HepG2 (cell line): Measurements from ENCODE around the gene G6PC3. TPM values are rescaled to one million over a fixed set of nuclear protein-coding genes. Genes with fewer than 3 reads are reported as not detected.

Experiments
- EEA1 ChIP-seq: sonication (generic); formaldehyde crosslinking; IDR thresholded peaks from 2 replicates; pipeline ENCODE4 v1.5.1; 2020; ENCODE audit warnings: mild to moderate bottlenecking, missing genetic modification reagents, borderline replicate concordance
- ELF3 ChIP-seq: IDR thresholded peaks from 2 replicates; pipeline ENCODE4 v1.6.1; 2016; ENCODE audit warnings: missing genetic modification reagents, missing compliant biosample characterization
- HCFC1 ChIP-seq: fragments of 150-350 bp; IDR thresholded peaks from 2 replicates; pipeline ENCODE4 v1.6.1; 2014; ENCODE audit warnings: low read depth, low read length
- KDM5A ChIP-seq: fragments of 200-600 bp; sonication (generic); IDR thresholded peaks from 2 replicates; pipeline ENCODE4 v1.7.0; 2018; ENCODE audit warnings: antibody characterized with exemption, mild to moderate bottlenecking, low read length, borderline replicate concordance
- NR2C2 ChIP-seq: sonication (generic); formaldehyde crosslinking; IDR thresholded peaks from 2 replicates; pipeline ENCODE4 v1.4.0; 2020; ENCODE audit warnings: missing genetic modification reagents, mild to moderate bottlenecking, moderate library complexity, borderline replicate concordance
- RAD21 ChIP-seq: fragments of 450-650 bp; formaldehyde crosslinking; IDR thresholded peaks from 2 replicates; pipeline ENCODE4 v1.5.0; 2020; ENCODE audit warnings: mild to moderate bottlenecking
- SALL1 ChIP-seq: sonication (generic); formaldehyde crosslinking; IDR thresholded peaks from 2 replicates; pipeline ENCODE4 v1.8.0; 2022; ENCODE audit warnings: mild to moderate bottlenecking, missing genetic modification reagents
- ZNF274 ChIP-seq: sonication (generic); formaldehyde crosslinking; IDR thresholded peaks from 2 replicates; pipeline ENCODE4 v1.5.1; 2020; ENCODE audit warnings: mild to moderate bottlenecking, missing genetic modification reagents
- ZNF629 ChIP-seq: sonication (generic); formaldehyde crosslinking; conservative IDR thresholded peaks from 2 replicates; pipeline ENCODE4 v1.5.0; 2020; ENCODE audit warnings: missing genetic modification reagents
- ZNF772 ChIP-seq: sonication (generic); formaldehyde crosslinking; IDR thresholded peaks from 2 replicates; pipeline ENCODE4 v1.5.0; 2020; ENCODE audit warnings: mild to moderate bottlenecking, missing genetic modification reagents
- ZZZ3 ChIP-seq: sonication (generic); formaldehyde crosslinking; IDR thresholded peaks from 2 replicates; pipeline ENCODE4 v1.4.0; 2020; ENCODE audit warnings: missing genetic modification reagents, mild to moderate bottlenecking, borderline replicate concordance
- polyA plus RNA-seq, 8 experiments: library from polyadenylated mRNA; depleted of rRNA in 3 of 8; stranded (reverse) in 7 of 8; unstranded in 1 of 8; fragments of >200 nt; fragmentation: Illumina TruSeq in 4 of 8; extraction: Trizol in 4 of 8; gene quantifications; 2 replicates each; pipeline versions ENCODE4 v1.2.1 to v1.2.3, GENCODE V29; 2011 to 2016; ENCODE audit warnings: low read depth in 4 of 8, missing spikeins in 1 of 8, mixed read lengths in 1 of 8; ENCODE audit not compliant: insufficient read depth in 1 of 8
- total RNA-seq, 5 experiments: library from RNA; depleted of rRNA; stranded (reverse); fragments of >200 nt; fragmentation: Illumina TruSeq; extraction: Trizol; gene quantifications; 2 replicates each; pipeline ENCODE4 v1.2.3, GENCODE V29; 2016; ENCODE audit warnings: low read depth in 1 of 5
- TF ChIP-seq, protein P1 (sequence below): sonication (generic); formaldehyde crosslinking; IDR thresholded peaks from 2 replicates; pipeline ENCODE4 v1.4.0; 2020; ENCODE audit warnings: missing genetic modification reagents, borderline replicate concordance
- TF ChIP-seq, protein P2 (sequence below): fragments of 450-650 bp; IDR thresholded peaks from 2 replicates; pipeline ENCODE4 v1.6.1; 2016
- TF ChIP-seq, protein P3 (sequence below): sonication (generic); formaldehyde crosslinking; IDR thresholded peaks from 2 replicates; pipeline ENCODE4 v1.4.0; 2020; ENCODE audit warnings: missing genetic modification reagents

Gene G6PC3
- total and polyA plus RNA-seq, 2 of the 13 experiments (the other 11 are each of a cell fraction or from before 2014, with no cell fraction given) = 38.5 to 75.8 TPM

DNA sequence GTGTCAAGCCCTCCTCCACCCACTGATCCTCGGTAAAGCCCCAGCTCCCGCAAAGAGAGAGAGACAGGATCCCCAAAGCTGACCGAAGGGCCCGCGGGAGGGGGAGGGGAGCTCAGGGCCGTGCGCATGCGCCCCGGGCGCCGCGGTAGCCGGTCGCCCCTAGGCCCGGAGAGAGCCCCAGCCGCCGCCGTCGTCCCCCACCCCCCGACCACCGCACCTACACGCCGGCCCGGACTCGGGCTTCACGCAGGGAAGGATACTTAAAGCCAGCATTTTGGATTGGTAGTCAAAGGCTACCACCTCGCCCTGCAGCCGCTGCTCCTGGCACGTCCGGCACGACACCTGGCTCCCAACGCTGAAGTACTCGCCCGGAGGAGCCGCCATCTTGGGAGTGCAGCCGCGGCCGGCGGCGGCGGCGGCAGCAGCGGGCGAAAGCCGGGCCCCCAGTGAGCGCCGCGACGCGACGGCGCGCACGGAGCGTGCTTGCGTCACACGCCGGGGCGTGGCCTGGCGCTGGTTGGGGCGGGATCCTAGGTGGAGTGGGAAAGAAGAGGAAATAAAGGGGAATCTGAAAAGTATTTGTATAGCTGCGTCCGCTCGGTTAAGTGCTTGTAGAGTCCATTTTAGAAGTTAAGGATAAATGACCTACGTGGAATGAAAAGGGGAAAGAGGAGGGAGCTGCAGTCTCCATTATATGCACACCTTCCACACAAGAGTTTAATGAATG is 4.2 kb upstream of the G6PC3 start, which contains the start of gene LSM12 (continued):
- TF ChIP-seq, protein P1, sequence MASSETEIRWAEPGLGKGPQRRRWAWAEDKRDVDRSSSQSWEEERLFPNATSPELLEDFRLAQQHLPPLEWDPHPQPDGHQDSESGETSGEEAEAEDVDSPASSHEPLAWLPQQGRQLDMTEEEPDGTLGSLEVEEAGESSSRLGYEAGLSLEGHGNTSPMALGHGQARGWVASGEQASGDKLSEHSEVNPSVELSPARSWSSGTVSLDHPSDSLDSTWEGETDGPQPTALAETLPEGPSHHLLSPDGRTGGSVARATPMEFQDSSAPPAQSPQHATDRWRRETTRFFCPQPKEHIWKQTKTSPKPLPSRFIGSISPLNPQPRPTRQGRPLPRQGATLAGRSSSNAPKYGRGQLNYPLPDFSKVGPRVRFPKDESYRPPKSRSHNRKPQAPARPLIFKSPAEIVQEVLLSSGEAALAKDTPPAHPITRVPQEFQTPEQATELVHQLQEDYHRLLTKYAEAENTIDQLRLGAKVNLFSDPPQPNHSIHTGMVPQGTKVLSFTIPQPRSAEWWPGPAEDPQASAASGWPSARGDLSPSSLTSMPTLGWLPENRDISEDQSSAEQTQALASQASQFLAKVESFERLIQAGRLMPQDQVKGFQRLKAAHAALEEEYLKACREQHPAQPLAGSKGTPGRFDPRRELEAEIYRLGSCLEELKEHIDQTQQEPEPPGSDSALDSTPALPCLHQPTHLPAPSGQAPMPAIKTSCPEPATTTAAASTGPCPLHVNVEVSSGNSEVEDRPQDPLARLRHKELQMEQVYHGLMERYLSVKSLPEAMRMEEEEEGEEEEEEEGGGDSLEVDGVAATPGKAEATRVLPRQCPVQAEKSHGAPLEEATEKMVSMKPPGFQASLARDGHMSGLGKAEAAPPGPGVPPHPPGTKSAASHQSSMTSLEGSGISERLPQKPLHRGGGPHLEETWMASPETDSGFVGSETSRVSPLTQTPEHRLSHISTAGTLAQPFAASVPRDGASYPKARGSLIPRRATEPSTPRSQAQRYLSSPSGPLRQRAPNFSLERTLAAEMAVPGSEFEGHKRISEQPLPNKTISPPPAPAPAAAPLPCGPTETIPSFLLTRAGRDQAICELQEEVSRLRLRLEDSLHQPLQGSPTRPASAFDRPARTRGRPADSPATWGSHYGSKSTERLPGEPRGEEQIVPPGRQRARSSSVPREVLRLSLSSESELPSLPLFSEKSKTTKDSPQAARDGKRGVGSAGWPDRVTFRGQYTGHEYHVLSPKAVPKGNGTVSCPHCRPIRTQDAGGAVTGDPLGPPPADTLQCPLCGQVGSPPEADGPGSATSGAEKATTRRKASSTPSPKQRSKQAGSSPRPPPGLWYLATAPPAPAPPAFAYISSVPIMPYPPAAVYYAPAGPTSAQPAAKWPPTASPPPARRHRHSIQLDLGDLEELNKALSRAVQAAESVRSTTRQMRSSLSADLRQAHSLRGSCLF = no peak
- TF ChIP-seq HCFC1 = peak; percentile 16; the same call in 1 of the 2 replicates
- TF ChIP-seq NR2C2 (CRISPR knock-in tag) = peak; percentile 89
- TF ChIP-seq EEA1 (CRISPR knock-in tag) = 0 out of 2 replicates have a peak, but pooled peaks have one; percentile 24
- TF ChIP-seq ELF3 = peak; percentile 88
- TF ChIP-seq KDM5A = peak; percentile 88; the same call in 1 of the 2 replicates
- TF ChIP-seq RAD21 (CRISPR knock-in tag) = peak; percentile 75
- peak; percentile 75; the same call in 1 of the 2 replicates for TF ChIP-seq ZZZ3 (CRISPR knock-in tag)
- peak; percentile 46 for TF ChIP-seq SALL1
- TF ChIP-seq, protein P2, sequence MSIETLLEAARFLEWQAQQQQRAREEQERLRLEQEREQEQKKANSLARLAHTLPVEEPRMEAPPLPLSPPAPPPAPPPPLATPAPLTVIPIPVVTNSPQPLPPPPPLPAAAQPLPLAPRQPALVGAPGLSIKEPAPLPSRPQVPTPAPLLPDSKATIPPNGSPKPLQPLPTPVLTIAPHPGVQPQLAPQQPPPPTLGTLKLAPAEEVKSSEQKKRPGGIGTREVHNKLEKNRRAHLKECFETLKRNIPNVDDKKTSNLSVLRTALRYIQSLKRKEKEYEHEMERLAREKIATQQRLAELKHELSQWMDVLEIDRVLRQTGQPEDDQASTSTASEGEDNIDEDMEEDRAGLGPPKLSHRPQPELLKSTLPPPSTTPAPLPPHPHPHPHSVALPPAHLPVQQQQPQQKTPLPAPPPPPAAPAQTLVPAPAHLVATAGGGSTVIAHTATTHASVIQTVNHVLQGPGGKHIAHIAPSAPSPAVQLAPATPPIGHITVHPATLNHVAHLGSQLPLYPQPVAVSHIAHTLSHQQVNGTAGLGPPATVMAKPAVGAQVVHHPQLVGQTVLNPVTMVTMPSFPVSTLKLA = no peak
- TF ChIP-seq ZNF772 (CRISPR knock-in tag) = peak; percentile 54
- peak; percentile 46; the same call in 1 of the 2 replicates for TF ChIP-seq ZNF274 (CRISPR knock-in tag)
- TF ChIP-seq ZNF629 = 0 out of 2 replicates have a peak, but pooled peaks have one; percentile 3
- TF ChIP-seq, protein P3, sequence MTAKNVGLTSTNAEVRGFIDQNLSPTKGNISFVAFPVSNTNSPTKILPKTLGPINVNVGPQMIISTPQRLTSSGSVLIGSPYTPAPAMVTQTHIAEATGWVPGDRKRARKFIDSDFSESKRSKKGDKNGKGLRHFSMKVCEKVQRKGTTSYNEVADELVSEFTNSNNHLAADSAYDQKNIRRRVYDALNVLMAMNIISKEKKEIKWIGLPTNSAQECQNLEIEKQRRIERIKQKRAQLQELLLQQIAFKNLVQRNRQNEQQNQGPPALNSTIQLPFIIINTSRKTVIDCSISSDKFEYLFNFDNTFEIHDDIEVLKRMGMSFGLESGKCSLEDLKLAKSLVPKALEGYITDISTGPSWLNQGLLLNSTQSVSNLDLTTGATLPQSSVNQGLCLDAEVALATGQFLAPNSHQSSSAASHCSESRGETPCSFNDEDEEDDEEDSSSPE = 0 out of 2 replicates have a peak, but pooled peaks have one; percentile 30
